ENCODE results near the gene SRGAP2B.
A peak's percentile ranks its signal among the peaks of the same experiment; 100 is the strongest.
"Not testable (repeated sequence)": the region's sequence is repeated elsewhere in the genome, so short reads cannot be mapped to it uniquely, and the experiment has no call there.

SRGAP2B gene

DNA sequence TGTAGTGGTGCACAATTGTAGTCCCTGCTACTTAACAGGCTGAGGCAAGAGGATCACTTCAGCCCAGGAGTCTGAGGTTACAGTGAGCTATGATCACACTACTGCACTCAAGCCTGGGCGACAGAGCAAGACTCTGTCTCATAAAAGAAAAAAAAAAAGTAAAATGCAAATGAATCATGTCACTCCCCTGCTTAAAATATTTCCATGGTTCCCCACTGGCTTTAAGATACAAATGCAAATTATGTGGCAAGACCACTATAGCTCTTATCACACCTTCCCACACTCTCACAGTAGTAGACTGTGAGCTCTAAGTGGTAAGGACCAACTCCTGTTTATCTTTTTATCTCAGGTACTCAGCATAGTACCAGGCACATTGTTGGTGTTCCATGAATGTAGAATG lies 53.6 kb downstream of the SRGAP2B start:
- DNase-seq, result not testable (repeated sequence)

DNA sequence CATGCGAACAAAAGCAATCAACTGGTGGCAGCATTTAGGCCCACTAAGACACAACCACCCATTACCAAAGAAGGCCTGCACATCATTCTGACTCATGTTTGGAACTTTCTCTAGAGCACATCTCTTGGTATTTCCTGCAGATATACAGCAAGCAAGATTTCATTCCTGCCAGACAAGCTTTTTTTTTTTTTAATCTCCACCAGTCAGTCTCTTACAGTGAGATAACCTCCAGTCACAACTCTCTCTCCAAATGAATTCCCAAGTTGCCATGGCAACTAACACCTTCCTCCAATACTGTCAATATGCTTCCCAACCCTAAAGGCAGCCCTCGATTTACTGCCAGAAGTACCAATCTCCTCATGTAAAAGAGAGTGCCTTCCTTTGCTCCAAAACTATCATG lies 59.1 kb downstream of the SRGAP2B start:
- DNase-seq, result not testable (repeated sequence)

DNA sequence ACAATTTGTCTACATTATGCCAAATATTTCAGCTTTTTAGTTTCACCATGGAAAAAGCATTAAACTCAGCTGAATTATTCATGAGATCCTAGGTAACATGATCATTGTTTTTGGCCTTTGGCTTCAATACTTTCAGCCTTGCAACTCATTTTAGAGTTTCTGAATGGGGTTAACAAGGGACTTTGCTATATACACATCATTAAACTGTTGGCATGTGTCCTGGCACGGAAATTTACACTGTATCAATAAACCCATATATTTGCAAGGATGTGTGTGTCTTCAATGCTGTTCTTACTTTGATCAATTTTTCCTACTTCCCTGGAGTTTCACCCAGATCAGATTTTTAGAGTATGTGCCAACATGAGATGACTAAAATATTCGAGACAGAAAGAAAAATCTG lies 61.6 kb downstream of the SRGAP2B start:
- not testable (repeated sequence) for DNase-seq

DNA sequence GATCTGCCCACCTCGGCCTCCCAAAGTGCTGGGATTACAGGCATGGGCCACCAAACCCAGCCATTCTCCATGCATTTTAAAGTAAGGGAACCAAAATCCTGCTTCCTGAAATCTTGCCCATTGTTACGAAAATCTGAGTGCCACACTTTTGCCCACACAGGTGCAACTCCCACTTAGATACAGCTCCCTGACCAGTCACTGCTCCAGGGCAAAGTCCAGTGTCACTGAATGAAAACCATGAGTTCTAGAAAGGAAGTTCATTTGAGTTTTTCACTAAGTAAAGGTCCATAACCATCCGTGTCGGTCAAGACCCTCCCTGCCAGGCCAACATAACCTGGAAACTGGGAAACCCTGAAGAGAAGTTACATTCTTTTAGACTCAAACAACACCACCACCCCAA lies 67.9 kb downstream of the SRGAP2B start:
- DNase-seq, result not testable (repeated sequence)

DNA sequence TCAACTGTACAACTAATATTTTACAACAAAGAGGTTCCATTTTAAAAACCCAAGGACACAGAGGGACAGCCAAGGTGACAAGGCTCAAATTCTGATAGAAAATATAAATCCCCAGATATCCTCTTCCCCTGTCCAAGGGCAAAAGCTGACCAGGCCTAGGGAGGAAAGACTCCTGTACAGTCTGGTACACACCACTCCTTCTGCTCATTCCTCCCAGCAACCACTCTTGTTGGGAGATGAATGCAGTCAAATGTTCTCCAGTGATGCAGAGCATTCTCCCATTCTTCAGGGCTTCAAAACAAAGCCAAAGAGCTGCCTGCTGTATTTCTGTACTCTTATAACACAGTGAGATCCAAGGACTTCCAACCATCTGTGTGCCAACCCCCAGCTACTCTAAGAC lies 69.8 kb downstream of the SRGAP2B start:
- DNase-seq, result not testable (repeated sequence)

DNA sequence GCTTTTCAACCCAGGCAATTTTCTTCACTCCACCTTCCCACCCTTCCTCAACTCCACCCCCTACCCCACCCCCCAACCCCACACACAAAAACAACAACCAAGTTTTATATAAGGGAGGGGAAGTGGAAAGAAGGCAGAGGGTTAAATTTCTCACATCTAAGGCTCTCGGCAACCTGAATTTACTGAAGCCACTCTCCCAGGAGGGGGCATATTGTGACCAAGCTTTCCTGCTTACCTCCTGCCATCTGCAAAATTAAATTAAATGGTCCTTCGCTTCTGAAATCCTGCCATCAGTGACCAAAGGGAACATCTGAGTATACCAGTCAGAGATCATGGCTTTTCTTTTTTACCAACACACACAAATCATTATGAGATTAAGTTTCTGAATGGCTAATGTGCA lies 72.9 kb downstream of the SRGAP2B start:
- DNase-seq, result not testable (repeated sequence)

DNA sequence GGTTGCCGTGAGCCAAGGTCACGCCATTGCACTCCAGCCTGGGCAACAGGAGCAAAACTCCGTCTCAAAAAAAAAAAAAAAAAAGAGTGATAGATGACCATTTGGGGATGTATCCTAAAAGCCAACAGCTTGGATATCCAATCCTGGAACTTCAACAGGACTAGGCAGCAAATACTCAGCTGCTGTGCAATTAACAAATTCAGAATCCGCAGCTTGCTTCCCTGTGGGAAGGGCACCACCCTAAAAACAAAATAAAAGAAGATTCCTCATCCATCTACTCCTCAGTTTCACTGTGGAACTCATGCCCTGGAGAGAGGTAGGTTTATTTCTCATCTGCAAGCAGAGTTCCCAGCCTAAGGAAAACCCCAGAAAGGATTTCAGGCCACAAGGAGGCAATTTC lies 73.4 kb downstream of the SRGAP2B start:
- DNase-seq, result not testable (repeated sequence)

DNA sequence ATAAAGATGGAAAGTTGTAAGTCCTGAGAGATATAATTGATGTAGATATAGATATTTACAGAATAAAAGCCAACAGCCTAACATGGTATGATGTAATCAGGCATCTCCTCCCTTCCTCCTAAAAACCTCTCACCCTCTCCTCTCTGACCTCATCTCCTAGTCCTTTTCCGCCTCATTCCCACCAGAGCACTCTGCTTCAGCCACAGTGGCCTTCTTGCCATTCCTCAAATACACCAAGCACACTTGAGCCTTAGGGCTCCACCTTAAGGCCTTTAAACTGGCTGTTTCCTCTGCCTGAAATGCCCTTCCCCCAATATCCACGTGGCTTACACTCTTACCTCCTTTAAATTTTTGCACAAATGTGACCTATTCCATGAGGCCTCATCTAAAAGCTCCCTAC lies 75.4 kb downstream of the SRGAP2B start:
- not testable (repeated sequence) for DNase-seq

DNA sequence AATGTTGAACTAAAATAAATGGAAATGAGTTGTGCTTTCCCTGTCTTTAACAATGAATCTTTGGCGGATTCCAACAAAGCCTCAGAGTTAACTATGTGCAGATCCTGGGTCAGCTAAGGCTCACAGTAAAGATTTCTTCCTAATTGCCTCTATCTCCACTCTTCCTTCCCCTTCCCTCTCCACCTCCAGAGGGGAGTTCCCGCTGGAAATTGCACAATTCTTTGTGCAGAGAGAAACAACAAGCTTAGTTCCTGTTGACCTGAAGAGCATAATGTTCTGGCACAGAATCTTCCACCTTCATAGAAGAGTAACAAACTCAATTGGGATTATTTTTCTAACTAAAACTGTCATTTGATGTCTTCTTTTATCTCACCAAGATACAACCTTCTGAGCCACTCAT lies 77.4 kb downstream of the SRGAP2B start:
- not testable (repeated sequence) for DNase-seq

DNA sequence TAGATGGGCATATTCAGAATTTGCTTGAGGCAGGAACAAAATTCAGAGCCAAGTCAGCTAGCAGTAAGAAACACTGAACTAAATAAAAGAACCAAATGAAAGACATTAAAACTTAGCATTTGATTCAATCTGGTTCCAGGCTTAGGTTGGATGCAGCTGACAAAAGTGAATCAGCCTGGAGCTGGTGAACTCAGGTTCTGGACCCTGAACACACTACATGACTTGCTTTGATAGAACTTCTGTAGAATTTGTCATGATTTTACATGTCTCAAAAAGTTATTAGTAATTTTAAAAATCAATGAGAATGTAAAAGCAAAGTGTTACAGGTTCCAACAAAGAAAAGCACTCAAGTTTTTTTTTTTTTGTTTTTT lies 78.7 kb downstream of the SRGAP2B start:
- not testable (repeated sequence) for DNase-seq

DNA sequence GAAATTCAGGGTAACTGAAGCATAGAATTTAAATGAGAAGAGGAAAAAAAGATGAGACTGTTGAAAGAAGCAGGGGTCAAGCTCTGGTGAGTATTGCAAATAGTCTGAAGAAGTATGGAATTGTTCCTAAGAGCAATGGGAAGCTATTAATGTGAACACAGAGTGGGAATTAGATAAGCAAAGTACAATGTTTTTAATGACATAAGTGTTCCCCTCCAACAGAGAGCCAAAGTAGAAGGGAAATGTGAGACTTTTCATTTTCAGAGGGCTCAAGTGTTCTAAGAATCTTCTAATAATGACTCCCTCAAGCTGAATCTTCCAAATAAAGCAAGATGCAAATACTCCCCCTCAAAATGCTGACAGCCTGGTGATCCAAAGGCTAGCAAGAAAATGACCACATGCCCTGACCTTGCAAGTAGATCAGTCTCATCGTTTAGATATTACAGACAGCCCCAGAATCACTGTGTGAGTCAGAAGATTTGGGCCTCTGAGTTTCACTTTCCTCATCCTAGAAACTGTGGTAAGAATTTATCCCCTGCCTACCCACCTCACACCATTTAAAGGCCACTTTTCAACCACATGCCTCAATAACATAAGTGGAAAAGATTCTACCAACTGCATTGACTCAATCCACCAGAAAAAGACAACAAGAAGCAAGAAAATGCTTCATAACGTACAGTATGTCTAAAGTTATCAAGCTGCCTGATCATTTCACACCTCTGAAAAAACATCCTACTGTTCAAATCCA lies 79.2 kb downstream of the SRGAP2B start:
- DNase-seq, result not testable (repeated sequence)

DNA sequence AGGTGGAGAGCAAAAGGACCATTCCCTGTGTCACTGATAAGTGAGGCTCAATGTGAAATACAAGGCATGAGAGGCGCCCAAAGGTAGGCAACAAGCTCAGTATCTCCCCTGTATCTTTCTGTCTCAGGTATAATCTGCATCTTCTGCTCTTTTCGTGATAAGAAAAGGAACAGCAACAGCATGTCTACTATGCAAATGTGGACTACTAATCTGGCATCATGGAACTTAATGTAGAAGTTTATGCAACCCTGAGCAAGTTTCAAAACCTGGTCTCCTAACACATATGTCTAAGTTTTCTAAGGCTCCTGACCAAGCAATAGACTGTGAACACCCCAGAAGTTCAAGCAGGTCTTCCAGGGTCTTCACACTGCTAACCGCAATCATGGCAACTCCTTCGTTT lies 81.8 kb downstream of the SRGAP2B start:
- not testable (repeated sequence) for DNase-seq

DNA sequence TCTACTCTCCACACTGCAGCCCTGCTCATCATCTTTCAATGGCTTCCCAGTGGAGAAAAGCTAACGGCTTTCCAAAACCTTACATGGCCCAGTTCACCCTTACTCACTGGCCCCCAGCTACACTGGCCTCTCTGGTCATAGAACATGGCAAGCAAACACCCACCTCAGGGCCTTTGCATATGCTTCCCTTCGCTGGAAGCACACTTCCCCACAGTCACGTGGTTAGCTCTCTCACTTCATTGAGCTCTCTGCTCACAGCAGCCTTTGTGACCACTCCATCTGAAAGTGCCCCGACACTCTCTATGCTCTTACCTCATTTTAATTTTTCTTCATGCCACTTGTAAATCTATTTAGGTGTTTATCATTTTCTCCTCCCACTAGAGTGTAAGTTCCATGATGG lies 83.3 kb downstream of the SRGAP2B start:
- DNase-seq, result not testable (repeated sequence)

DNA sequence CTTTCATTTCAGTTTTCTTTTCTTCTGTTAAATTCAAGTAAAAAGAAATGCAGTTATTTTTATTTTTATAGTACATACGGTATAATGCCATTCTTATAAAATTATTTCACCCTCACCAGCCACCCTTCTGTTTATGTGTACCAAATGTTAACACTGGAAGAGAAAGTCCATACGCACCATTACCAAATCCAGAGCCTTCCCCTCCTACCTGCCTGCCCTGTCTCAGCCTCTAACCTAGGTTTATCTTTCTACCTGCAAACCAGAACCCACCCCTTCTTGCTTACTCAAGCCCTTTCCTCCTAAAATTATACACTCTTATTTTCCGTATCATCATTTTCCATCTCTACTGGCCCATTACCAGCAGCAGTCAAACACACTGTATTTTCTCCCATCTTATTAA lies 84.5 kb downstream of the SRGAP2B start:
- DNase-seq, result not testable (repeated sequence)

DNA sequence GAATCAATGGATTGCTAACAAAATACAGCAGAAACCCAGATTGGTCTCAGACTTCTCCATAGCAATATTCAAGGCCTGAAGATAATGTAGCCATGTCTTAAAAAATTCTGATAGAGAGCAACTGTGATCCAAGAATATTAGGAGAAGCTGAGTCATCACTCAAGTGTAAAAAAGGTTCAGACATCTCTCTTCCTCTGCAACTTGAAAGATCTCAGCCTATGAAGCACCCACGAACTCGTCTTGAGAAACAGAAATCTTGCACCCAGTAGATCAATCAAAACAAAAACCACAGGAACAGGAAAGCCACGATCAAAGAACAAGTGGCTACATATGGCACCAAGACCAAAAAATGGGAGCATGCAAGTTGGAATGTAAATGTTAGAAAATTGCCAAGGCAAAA lies 85.2 kb downstream of the SRGAP2B start:
- peak in 1 of 2 donors; percentile 15 for DNase-seq

DNA sequence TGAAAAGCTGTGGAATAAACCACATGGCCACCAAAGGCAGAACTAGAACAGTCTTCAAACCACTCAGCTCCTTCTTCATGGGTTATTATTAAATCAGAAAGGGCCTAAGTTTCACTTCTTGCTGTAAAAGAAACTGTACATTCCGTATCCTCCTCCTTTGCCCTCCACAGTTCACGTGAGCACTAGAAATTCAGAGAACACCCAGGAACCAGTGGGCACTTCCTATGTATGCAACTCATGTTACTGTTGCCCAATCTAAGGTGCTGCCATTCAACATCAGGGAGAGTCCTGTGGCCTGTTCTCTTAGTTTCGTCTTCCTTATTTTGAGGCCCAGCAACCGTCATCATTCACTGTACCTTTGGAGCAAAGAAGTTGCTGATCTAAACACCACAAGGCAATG lies 86.7 kb downstream of the SRGAP2B start:
- DNase-seq, result not testable (repeated sequence)

DNA sequence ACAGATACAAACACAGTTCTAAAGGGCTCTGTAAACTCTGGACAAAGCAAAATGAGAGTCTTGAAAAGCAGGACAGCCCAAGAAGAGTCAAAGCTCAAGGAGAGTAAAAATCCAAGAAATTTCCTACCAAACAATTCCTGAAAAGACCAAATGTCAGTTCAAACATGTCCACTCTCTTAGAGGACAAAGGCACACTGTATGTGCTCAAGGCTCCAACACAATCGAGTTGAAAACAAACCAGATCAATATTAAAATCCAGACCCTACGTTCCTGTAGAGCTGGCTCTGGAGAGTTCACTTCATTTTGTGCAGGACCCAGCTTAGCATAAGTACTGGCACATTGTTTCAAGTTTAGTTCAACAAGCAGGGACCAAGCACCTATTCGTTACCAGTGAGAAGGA lies 90.0 kb downstream of the SRGAP2B start:
- DNase-seq, result not testable (repeated sequence)

DNA sequence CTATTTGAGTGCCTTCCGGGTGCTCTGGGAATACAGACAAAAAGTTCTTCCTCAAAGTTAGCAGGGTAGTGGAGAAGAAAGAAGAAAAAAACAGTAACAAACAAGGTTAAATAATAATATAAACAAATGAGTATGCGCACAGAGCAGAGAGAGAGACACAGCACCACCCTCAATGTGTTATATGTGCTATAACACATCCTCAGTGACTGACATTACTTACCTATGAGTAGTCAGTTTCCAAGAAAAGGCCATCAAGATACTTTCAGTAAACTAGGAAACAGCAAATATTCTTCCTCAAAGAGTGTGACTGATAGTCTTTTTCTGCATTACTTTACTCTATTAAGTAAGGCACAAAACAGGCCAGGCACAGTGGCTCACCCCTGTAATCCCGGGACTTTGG lies 93.7 kb downstream of the SRGAP2B start:
- DNase-seq, result not testable (repeated sequence)

DNA sequence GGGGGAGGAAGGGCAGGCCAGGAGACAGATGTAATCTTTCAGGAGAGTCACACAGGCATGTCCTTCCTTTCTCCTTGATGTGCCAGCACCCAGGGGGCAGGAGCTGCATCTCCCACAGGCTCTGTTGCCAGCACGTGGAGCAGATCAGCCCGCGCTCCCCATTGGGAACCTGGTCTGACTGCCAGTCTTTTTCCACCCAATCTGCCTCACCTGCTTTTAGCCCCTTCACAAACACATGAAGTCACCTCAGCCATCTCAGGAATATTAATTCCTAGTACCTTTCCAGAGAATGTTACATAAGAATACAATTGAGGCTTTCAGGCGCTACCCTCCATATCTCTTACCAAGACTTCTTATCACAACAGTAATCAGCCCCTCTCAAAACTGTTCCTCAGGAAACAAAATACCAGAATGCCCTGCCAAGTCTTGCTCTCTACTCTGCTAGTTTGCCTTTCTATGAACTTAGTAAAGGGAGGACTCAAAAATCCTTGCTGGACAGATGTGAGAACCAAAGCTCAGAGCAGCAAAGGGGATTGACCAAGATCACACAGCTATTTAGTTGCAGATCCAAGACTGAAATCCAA lies 94.3 kb downstream of the SRGAP2B start:
- DNase-seq, result not testable (repeated sequence)

DNA sequence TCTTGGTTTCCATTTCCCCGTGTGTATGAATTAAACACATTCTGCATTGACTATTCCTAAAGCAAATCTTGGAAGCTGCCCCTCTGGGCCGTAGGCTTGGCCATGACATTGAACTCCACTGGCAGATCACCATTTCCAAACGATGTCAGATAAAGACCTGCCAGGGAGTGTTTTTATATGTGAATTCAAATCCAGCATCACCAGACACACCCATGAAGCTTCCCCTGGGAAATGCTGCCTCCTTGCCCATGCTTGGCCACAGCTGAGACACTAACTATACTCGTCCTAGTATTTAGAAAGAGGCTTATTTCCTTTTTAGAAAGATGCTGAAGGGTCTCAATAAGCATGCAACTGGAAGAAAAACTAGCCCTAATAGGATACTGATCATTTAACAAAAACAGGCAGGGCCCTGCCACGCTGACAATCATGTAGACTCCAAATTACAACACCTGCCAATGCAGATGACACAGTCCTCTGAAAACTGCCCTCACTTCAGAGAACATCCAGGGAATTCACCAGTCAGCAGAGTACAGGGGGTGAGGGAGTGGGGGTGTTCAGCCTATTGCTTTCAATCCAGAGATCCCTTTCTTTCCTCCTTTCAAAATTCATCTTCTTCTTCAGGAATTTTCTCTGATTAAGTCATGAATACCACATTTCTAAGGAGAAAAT lies 94.9 kb downstream of the SRGAP2B start:
- not testable (repeated sequence) for DNase-seq

DNA sequence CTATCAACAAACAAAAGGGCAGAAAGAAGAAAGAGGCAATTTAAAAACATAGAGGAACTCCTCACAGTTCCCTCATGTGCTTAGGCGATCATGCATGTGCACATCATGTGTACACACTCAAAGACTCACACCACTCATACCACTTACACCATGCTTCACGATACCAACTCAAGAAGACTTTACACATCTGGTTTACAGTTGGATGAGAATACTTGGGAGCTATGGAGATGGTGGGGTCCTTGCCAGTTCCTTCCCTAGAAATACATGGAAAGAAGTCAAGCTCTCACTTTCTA lies 96.2 kb downstream of the SRGAP2B start:
- not testable (repeated sequence) for DNase-seq

DNA sequence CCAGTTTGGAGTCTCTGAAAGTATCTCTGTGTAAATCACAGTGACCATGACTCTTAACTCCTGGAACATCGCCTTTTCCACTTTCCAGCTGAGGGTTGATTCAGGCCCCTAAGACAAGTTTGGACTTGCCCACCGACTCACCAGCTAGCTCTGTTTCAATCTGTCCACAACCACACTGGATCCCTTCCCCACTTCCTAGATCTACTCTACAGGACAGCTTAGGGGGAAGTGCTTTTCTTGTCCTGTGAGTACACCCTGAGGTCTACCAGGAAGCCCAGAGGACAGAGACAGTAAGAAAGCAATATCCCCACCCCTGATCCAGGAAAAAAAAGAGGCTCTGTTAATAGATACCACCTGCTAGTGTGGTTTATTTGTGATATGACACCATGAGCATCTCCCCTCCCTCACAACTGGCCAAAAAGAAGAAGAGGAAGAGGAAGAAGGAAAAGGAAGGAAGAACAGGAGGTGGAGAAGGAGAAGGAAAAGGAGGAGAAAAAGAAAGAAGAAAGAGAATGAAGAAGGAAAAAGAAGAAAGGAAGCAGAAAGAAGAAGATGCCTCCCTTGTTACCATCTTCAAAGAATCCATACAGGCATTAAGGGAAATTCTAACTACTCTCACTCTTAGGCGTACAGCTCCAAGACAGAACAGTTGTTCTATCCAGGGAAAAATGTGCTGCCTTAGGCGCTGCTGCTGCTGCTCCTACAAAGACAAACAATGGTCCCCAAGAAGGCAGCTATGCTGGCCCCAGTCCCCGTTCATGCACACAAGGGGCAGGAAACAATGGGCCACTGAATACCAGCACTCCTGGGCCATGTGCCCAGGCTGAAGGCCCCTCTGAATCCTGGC lies 96.8 kb downstream of the SRGAP2B start:
- DNase-seq, result not testable (repeated sequence)

DNA sequence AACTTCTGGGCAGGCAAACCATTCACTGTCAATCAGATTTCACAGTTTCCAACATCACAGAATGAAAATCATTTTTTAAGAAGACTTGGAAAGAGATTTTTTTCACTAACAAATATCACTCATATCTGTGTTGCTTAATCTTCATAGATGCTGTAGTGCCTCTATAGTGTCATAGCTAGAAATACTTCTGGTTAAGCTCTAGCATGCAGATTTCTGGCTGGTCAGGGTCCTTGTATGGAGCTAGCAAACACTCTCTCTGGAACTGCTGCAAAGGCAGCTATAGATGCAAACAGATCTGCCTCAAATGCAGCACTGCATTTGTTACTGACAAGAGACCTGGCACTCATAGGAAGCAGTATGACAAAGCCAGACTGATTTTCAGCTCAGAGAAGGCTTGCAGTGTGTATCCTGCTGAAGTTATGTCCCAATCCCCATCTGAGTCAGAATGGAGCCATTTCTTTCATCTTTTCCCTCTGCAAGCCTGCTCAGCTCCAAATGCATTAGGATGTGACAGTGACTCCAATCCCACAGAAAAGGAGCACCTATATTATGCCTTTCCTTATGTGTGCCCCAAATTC lies 99.2 kb downstream of the SRGAP2B start:
- not testable (repeated sequence) for DNase-seq
